H9 (cell line): Measurements from ENCODE around the gene SIRPD. TPM values are rescaled to one million over a fixed set of nuclear protein-coding genes. Genes with fewer than 3 reads are reported as not detected.

Experiments
- DNase-seq: peaks from one replicate; pipeline ENCODE4 v3.0.0-alpha.2; 2017
- H2AFZ ChIP-seq: one replicate; pipeline ENCODE4 v1.6.1; 2013; ENCODE audit warnings: mild to moderate bottlenecking, low read length, control low read depth, moderate library complexity
- H2AK5ac ChIP-seq: 2 replicates; pipeline ENCODE4 v1.6.1; 2013; ENCODE audit warnings: low read length, control low read depth, mixed read lengths; ENCODE audit not compliant: insufficient read length
- H2BK120ac ChIP-seq: one replicate; pipeline ENCODE4 v1.6.1; 2013; ENCODE audit warnings: low read depth, mild to moderate bottlenecking, low read length, control low read depth, inconsistent platforms; ENCODE audit not compliant: poor library complexity, severe bottlenecking
- H2BK12ac ChIP-seq: 2 replicates; pipeline ENCODE4 v1.6.1; 2013; ENCODE audit warnings: low read length, control low read depth, mixed read lengths, low read depth; ENCODE audit not compliant: insufficient read length
- H2BK15ac ChIP-seq: 2 replicates; pipeline ENCODE4 v1.6.1; 2013; ENCODE audit warnings: low read depth, low read length, control low read depth
- H2BK20ac ChIP-seq: one replicate; pipeline ENCODE4 v1.6.1; 2013; ENCODE audit warnings: low read depth, mild to moderate bottlenecking, low read length, control low read depth, inconsistent platforms; ENCODE audit not compliant: poor library complexity, severe bottlenecking
- H2BK5ac ChIP-seq: 2 replicates; pipeline ENCODE4 v1.6.1; 2013; ENCODE audit warnings: low read length, control low read depth, mixed read lengths; ENCODE audit not compliant: insufficient read length
- H3K14ac ChIP-seq: 2 replicates; pipeline ENCODE4 v1.6.1; 2013; ENCODE audit warnings: low read length, control low read depth; ENCODE audit not compliant: insufficient read depth
- H3K18ac ChIP-seq: 2 replicates; pipeline ENCODE4 v1.6.1; 2013; ENCODE audit warnings: low read depth, mild to moderate bottlenecking, mixed read lengths, low read length, control low read depth; ENCODE audit not compliant: insufficient read length
- H3K23ac ChIP-seq: 2 replicates; pipeline ENCODE4 v1.6.1; 2013; ENCODE audit warnings: low read length, control low read depth, mixed read lengths, low read depth; ENCODE audit not compliant: insufficient read length
- H3K23me2 ChIP-seq: 2 replicates; pipeline ENCODE4 v1.6.1; 2013; ENCODE audit warnings: low read depth, mild to moderate bottlenecking, mixed read lengths, low read length, control low read depth; ENCODE audit not compliant: insufficient read length, poor library complexity, severe bottlenecking
- H3K27ac ChIP-seq: 2 replicates; pipeline ENCODE4 v1.5.1; 2013; ENCODE audit warnings: low read length, control low read depth, mixed read lengths, low read depth; ENCODE audit not compliant: insufficient read length
- H3K27me3 ChIP-seq: 2 replicates; pipeline ENCODE4 v1.6.1; 2013; ENCODE audit warnings: low read length, control low read depth, inconsistent platforms; ENCODE audit not compliant: insufficient read depth
- H3K4ac ChIP-seq: 2 replicates; pipeline ENCODE4 v1.6.1; 2013; ENCODE audit warnings: low read depth, mild to moderate bottlenecking, control low read depth, inconsistent platforms, low read length, moderate library complexity
- H3K4me1 ChIP-seq: 2 replicates; pipeline ENCODE4 v1.6.1; 2013; ENCODE audit warnings: low read length, control low read depth, inconsistent platforms; ENCODE audit not compliant: insufficient read depth
- H3K4me2 ChIP-seq: 2 replicates; pipeline ENCODE4 v1.6.1; 2013; ENCODE audit warnings: low read length, control low read depth, mixed read lengths; ENCODE audit not compliant: insufficient read length, insufficient read depth
- H3K56ac ChIP-seq: 2 replicates; pipeline ENCODE4 v1.6.1; 2013; ENCODE audit warnings: low read depth, mild to moderate bottlenecking, mixed read lengths, low read length, control low read depth; ENCODE audit not compliant: insufficient read length
- H3K79me1 ChIP-seq: 2 replicates; pipeline ENCODE4 v1.6.1; 2013; ENCODE audit warnings: low read depth, mild to moderate bottlenecking, moderate library complexity, low read length, control low read depth, inconsistent platforms; ENCODE audit not compliant: insufficient read depth, poor library complexity, severe bottlenecking
- H3K79me2 ChIP-seq: 2 replicates; pipeline ENCODE4 v1.6.1; 2013; ENCODE audit warnings: low read length, control low read depth, inconsistent platforms; ENCODE audit not compliant: insufficient read depth
- H3K9ac ChIP-seq: 2 replicates; pipeline ENCODE4 v1.6.1; 2013; ENCODE audit warnings: low read length, control low read depth, mixed read lengths; ENCODE audit not compliant: insufficient read length; ENCODE audit errors: extremely low read depth
- H3K9me3 ChIP-seq: one replicate; pipeline ENCODE4 v1.6.1; 2013; ENCODE audit warnings: low read depth, low read length, inconsistent platforms; ENCODE audit not compliant: control insufficient read depth
- H3T11ph ChIP-seq: one replicate; pipeline ENCODE4 v1.6.1; 2013; ENCODE audit warnings: mild to moderate bottlenecking, low read length, control low read depth, inconsistent platforms
- H4K20me1 ChIP-seq: one replicate; pipeline ENCODE4 v1.6.1; 2013; ENCODE audit not compliant: control insufficient read depth, insufficient read length, insufficient read depth
- H4K5ac ChIP-seq: 2 replicates; pipeline ENCODE4 v1.6.1; 2013; ENCODE audit warnings: low read depth, mild to moderate bottlenecking, mixed read lengths, low read length, control low read depth; ENCODE audit not compliant: insufficient read length
- H4K8ac ChIP-seq: replicated peaks from 2 replicates; pipeline ENCODE4 v1.6.1; 2013; ENCODE audit warnings: low read length, control low read depth, mixed read lengths, low read depth; ENCODE audit not compliant: insufficient read length
- H4K91ac ChIP-seq: 2 replicates; pipeline ENCODE4 v1.6.1; 2013; ENCODE audit warnings: low read depth, mild to moderate bottlenecking, moderate library complexity, mixed read lengths, low read length, control low read depth; ENCODE audit not compliant: insufficient read length
- H3K27ac Mint-ChIP-seq, 3 experiments: 2 replicates in 2 of 3; 3 replicates in 1 of 3; pipeline ENCODE4 v1.8.0; 2020 to 2021; ENCODE audit warnings: mixed read lengths in 3 of 3, mild to moderate bottlenecking in 1 of 3, moderate library complexity in 1 of 3
- H3K27me3 Mint-ChIP-seq: 2 replicates; pipeline ENCODE4 v1.8.0; 2021; ENCODE audit warnings: low read depth, mild to moderate bottlenecking, moderate library complexity, mixed read lengths
- H3K36me3 Mint-ChIP-seq, 3 experiments: 2 replicates in 2 of 3; 3 replicates in 1 of 3; pipeline ENCODE4 v1.8.0; 2020 to 2021; ENCODE audit warnings: low read depth in 3 of 3, mixed read lengths in 3 of 3; ENCODE audit not compliant: insufficient read depth in 1 of 3
- H3K4me1 Mint-ChIP-seq, 2 experiments: 2 replicates each; pipeline ENCODE4 v1.8.0; 2020; ENCODE audit warnings: mixed read lengths in 2 of 2
- H3K4me3 Mint-ChIP-seq, 2 experiments: 2 replicates in 1 of 2; 3 replicates in 1 of 2; pipeline ENCODE4 v1.8.0; 2020 to 2021; ENCODE audit warnings: mild to moderate bottlenecking in 2 of 2, mixed read lengths in 2 of 2, moderate library complexity in 1 of 2
- H3K9me3 Mint-ChIP-seq, 2 experiments: 2 replicates in 1 of 2; 3 replicates in 1 of 2; pipeline ENCODE4 v1.8.0; 2020; ENCODE audit warnings: mild to moderate bottlenecking in 2 of 2, mixed read lengths in 2 of 2, moderate library complexity in 1 of 2
- CTCF ChIP-seq: fragments of 200-600 bp; sonication (generic); conservative IDR thresholded peaks from 3 replicates; pipeline ENCODE4 v1.8.0; 2021; ENCODE audit warnings: antibody characterized with exemption, mild to moderate bottlenecking
- WGBS: extraction: QIAGEN DNeasy Blood & Tissue Kit; methylation state at CpG from one replicate; pipeline ENCODE4 v1.1.7; 2013; ENCODE audit warnings: missing lambda C conversion rate, low lambda C conversion rate, mixed read lengths; ENCODE audit not compliant: insufficient read length; ENCODE audit errors: extremely low coverage; 5-methylcytosine and 5-hydroxymethylcytosine counted together
- total RNA-seq: library from RNA; stranded (reverse); gene quantifications from 2 replicates; pipeline ENCODE4 v1.2.1, GENCODE V29; 2021

SIRPD gene
- total RNA-seq, 1 experiment from 2014 or later, result not detected

- H3K18ac ChIP-seq, result no peak overlapping the region
- peaks cover 25% of the 10 kb centered on the region for H3K27me3 Mint-ChIP-seq
- H3K4me3 Mint-ChIP-seq, result no peak overlapping the region
- peaks cover 0 to 6% of the 10 kb centered on the region in 2 experiments; a peak in 1 of 4 replicates for H3K4me1 Mint-ChIP-seq
- no peak overlapping the region for H3K9ac ChIP-seq
- no peak overlapping the region for H2AFZ ChIP-seq
- H3K23ac ChIP-seq, result no peak overlapping the region
- no peak overlapping the region for H2BK20ac ChIP-seq
- H3K4ac ChIP-seq, result no peak overlapping the region
- H3K79me2 ChIP-seq, result no peaks in the 10 kb centered on the region
- H3K4me1 ChIP-seq, result no peaks in the 10 kb centered on the region
- H3K9me3 ChIP-seq, result no peaks in the 10 kb centered on the region
- no peak for TF ChIP-seq CTCF
- H3K56ac ChIP-seq, result no peak overlapping the region
- peaks cover 7 to 8% of the 10 kb centered on the region in 2 experiments for H3K9me3 Mint-ChIP-seq
- H3K14ac ChIP-seq, result no peak overlapping the region
- WGBS, result no CpG with 5 or more reads among the region's 2 CpGs
- H2AK5ac ChIP-seq, result no peak overlapping the region
- H3K36me3 Mint-ChIP-seq, result no peaks in the 10 kb centered on the region
- H4K5ac ChIP-seq, result no peak overlapping the region
- H3K27me3 ChIP-seq, result no peaks in the 10 kb centered on the region
- H3K79me1 ChIP-seq, result no peaks in the 10 kb centered on the region
- no peak overlapping the region for H2BK120ac ChIP-seq
- H3K23me2 ChIP-seq, result no peaks in the 10 kb centered on the region
- H3K27ac Mint-ChIP-seq, result no peak overlapping the region
- H3T11ph ChIP-seq, result no peak overlapping the region
- DNase-seq, result no peak
- H4K8ac ChIP-seq, result no peak overlapping the region
- H3K27ac ChIP-seq, result no peak overlapping the region
- H3K4me2 ChIP-seq, result no peak overlapping the region
- no peak overlapping the region for H2BK15ac ChIP-seq
- no peak overlapping the region for H4K91ac ChIP-seq
- no peaks in the 10 kb centered on the region for H4K20me1 ChIP-seq
- H2BK12ac ChIP-seq, result no peak overlapping the region
- no peak overlapping the region for H2BK5ac ChIP-seq
These were observed 6.1 kb upstream of the SIRPD start for GRCh38 chr20:1563598-1563997.
